NB4 (cell line): ENCODE measurements around the gene PRKAB1.

Experiments used
- CTCF ChIP-seq: IDR thresholded peaks from one replicate; pipeline ENCODE4 v1.5.1; 2012; ENCODE audit warnings: low read depth, low read length
- MAX ChIP-seq: IDR thresholded peaks from 2 replicates; pipeline ENCODE4 v1.6.1; 2011; ENCODE audit warnings: low read depth, low read length
- MYC ChIP-seq: IDR thresholded peaks from 2 replicates; pipeline ENCODE4 v1.6.1; 2011; ENCODE audit warnings: low read depth, low read length
- POLR2A ChIP-seq: IDR thresholded peaks from 2 replicates; pipeline ENCODE4 v1.6.1; 2011; ENCODE audit warnings: mild to moderate bottlenecking; ENCODE audit not compliant: insufficient read length; ENCODE audit errors: extremely low read depth

- TF ChIP-seq MYC (no peak), CTCF (no peak), POLR2A (no peak), MAX (no peak)
Measured at GRCh38 chr12:119681728-119682638, 14.1 kb downstream of the PRKAB1 start.
